CD14-positive monocyte (primary cell): ENCODE results near the gene VPS39. TPM values are rescaled to one million over a fixed set of nuclear protein-coding genes. Genes with fewer than 3 reads are reported as not detected.
A peak's percentile ranks its signal among the peaks of the same experiment; 100 is the strongest.

Experiments
- DNase-seq, 3 donors: peaks; one replicate each; pipeline ENCODE4 v3.0.0-alpha.2; 2011 to 2022
- H2AFZ ChIP-seq: 2 replicates; pipeline ENCODE4 v1.6.0; 2012; ENCODE audit warnings: mild to moderate bottlenecking, low read depth, low read length, inconsistent platforms; ENCODE audit not compliant: insufficient read depth, poor library complexity, severe bottlenecking
- H3K27ac ChIP-seq, 2 donors: 1 replicate in 1 of 2; 2 replicates in 1 of 2; pipeline ENCODE4 v1.5.1; 2012 to 2013; ENCODE audit warnings: low read length in 2 of 2, control low read depth in 1 of 2, inconsistent platforms in 1 of 2, low read depth in 1 of 2, mild to moderate bottlenecking in 1 of 2
- H3K27me3 ChIP-seq, 2 donors: one replicate each; pipeline versions ENCODE4 v1.6.0 to v1.6.1; 2011 to 2013; ENCODE audit warnings: low read length in 2 of 2; ENCODE audit not compliant: control insufficient read depth in 2 of 2, insufficient read depth in 2 of 2
- H3K36me3 ChIP-seq, 2 donors: replicated peaks in 1 of 2; 1 replicate in 1 of 2; 2 replicates in 1 of 2; pipeline versions ENCODE4 v1.5.1 to v1.6.1; 2012 to 2013; ENCODE audit warnings: low read length in 2 of 2, control low read depth in 1 of 2, inconsistent platforms in 1 of 2, mild to moderate bottlenecking in 1 of 2; ENCODE audit not compliant: insufficient read depth in 2 of 2, control insufficient read depth in 1 of 2
- H3K4me1 ChIP-seq, 2 donors: 1 replicate in 1 of 2; 2 replicates in 1 of 2; pipeline versions ENCODE4 v1.5.1 to v1.6.1; 2012 to 2013; ENCODE audit warnings: low read length in 2 of 2, control low read depth in 1 of 2, inconsistent platforms in 1 of 2, mild to moderate bottlenecking in 1 of 2, moderate library complexity in 1 of 2; ENCODE audit not compliant: insufficient read depth in 2 of 2, control insufficient read depth in 1 of 2
- H3K4me2 ChIP-seq: replicated peaks from 2 replicates; pipeline ENCODE3; 2012; ENCODE audit warnings: low read length, moderate library complexity, mild to moderate bottlenecking; ENCODE audit not compliant: poor library complexity, severe bottlenecking; ENCODE audit errors: extremely low read depth
- H3K4me3 ChIP-seq, 3 experiments: fragments of 200-600 bp in 1 of 3; sonication (generic) in 1 of 3; replicated peaks in 1 of 3; 1 replicate in 2 of 3; 2 replicates in 1 of 3; pipeline ENCODE4 v1.5.1; 2011 to 2013; ENCODE audit warnings: low read length in 3 of 3, mild to moderate bottlenecking in 3 of 3, control low read depth in 2 of 3, low read depth in 2 of 3, inconsistent platforms in 1 of 3, moderate library complexity in 1 of 3
- H3K79me2 ChIP-seq: 2 replicates; pipeline ENCODE4 v1.6.0; 2012; ENCODE audit warnings: mild to moderate bottlenecking, control low read depth, inconsistent platforms, low read length, moderate library complexity; ENCODE audit not compliant: insufficient read depth
- H3K9ac ChIP-seq: 2 replicates; pipeline ENCODE4 v1.6.0; 2017; ENCODE audit warnings: low read length, mild to moderate bottlenecking; ENCODE audit not compliant: insufficient read depth, poor library complexity, severe bottlenecking
- H3K9me3 ChIP-seq, 2 donors: replicated peaks in 1 of 2; 1 replicate in 1 of 2; 2 replicates in 1 of 2; pipeline versions ENCODE4 v1.5.1 to v1.6.1; 2012 to 2013; ENCODE audit warnings: low read length in 2 of 2, control low read depth in 1 of 2; ENCODE audit not compliant: control insufficient read depth in 1 of 2, insufficient read depth in 1 of 2
- H4K20me1 ChIP-seq: 2 replicates; pipeline ENCODE4 v1.6.0; 2012; ENCODE audit warnings: mild to moderate bottlenecking, low read length, control low read depth, moderate library complexity; ENCODE audit not compliant: insufficient read depth
- H3K27ac Mint-ChIP-seq, 7 donors: one replicate each; pipeline ENCODE4 v1.8.0; 2020; ENCODE audit warnings: mild to moderate bottlenecking in 7 of 7, mixed read lengths in 7 of 7, moderate library complexity in 6 of 7, inconsistent platforms in 2 of 7
- H3K27me3 Mint-ChIP-seq, 3 donors: one replicate each; pipeline ENCODE4 v1.8.0; 2021 to 2022; ENCODE audit warnings: low read depth in 3 of 3, mild to moderate bottlenecking in 3 of 3, mixed read lengths in 3 of 3, moderate library complexity in 3 of 3, inconsistent platforms in 1 of 3
- H3K36me3 Mint-ChIP-seq, 2 donors: one replicate each; pipeline ENCODE4 v1.8.0; 2020; ENCODE audit warnings: mixed read lengths in 2 of 2, inconsistent platforms in 1 of 2, mild to moderate bottlenecking in 1 of 2
- H3K4me1 Mint-ChIP-seq: one replicate; pipeline ENCODE4 v1.8.0; 2020; ENCODE audit warnings: mild to moderate bottlenecking, mixed read lengths
- H3K4me3 Mint-ChIP-seq, 2 donors: one replicate each; pipeline ENCODE4 v1.8.0; 2020; ENCODE audit warnings: mild to moderate bottlenecking in 2 of 2, mixed read lengths in 2 of 2, moderate library complexity in 1 of 2
- H3K9me3 Mint-ChIP-seq, 7 donors: one replicate each; pipeline ENCODE4 v1.8.0; 2020 to 2022; ENCODE audit warnings: mixed read lengths in 7 of 7, mild to moderate bottlenecking in 6 of 7, moderate library complexity in 6 of 7, inconsistent platforms in 2 of 7
- CTCF ChIP-seq: fragments of 200-600 bp; IDR thresholded peaks from one replicate; pipeline ENCODE4 v1.8.0; 2022; ENCODE audit warnings: antibody characterized with exemption, mild to moderate bottlenecking
- WGBS: methylation state at CpG from one replicate; pipeline ENCODE4 v1.1.5; 2013; ENCODE audit warnings: missing lambda C conversion rate; ENCODE audit not compliant: insufficient coverage; 5-methylcytosine and 5-hydroxymethylcytosine counted together
- intact Hi-C, 2 donors: fragments of 100-400 bp; cut with micrococcal nuclease; formaldehyde crosslinking; loops; one replicate each; pipeline versions ENCODE4 v1.15.0 to v1.15.1; 2023
- polyA plus RNA-seq, 3 donors: library from polyadenylated mRNA; depleted of rRNA in 1 of 3; unstranded in 2 of 3; stranded (reverse) in 1 of 3; fragments of 300-500 nt in 2 of 3; fragments of >200 nt in 1 of 3; fragmentation: Illumina TruSeq in 2 of 3; gene quantifications; 1 replicate in 2 of 3; 2 replicates in 1 of 3; pipeline ENCODE4 v1.2.3, GENCODE V29; 2012 to 2021

Gene VPS39
- polyA plus RNA-seq, 3 donors = 16.8 to 102 (median 25.8) TPM

- peaks cover 10 to 22% (median 17%) of the 10 kb centered on the region in 7 donors for H3K9me3 Mint-ChIP-seq
- H3K4me2 ChIP-seq = no peak overlapping the region
- H3K4me3 ChIP-seq = no peak overlapping the region
- no peak for TF ChIP-seq CTCF
- no peak for DNase-seq
- H3K36me3 ChIP-seq = peaks cover 39 to 68% of the 10 kb centered on the region in 2 donors
- peak overlapping the region in 1 of 7 donors; percentile 60 for H3K27ac Mint-ChIP-seq
- H3K79me2 ChIP-seq = peaks cover 5% of the 10 kb centered on the region
- no peaks in the 10 kb centered on the region for H3K4me1 Mint-ChIP-seq
- no CpG with 5 or more reads among the region's 2 CpGs for WGBS
- peaks cover 13% of the 10 kb centered on the region for H4K20me1 ChIP-seq
- H3K36me3 Mint-ChIP-seq = peaks cover 46 to 65% of the 10 kb centered on the region in 2 donors
- H3K27ac ChIP-seq = no peak overlapping the region
- intact Hi-C loops = no loop called here
- H3K4me1 ChIP-seq = no peaks in the 10 kb centered on the region
- H3K27me3 ChIP-seq = no peaks in the 10 kb centered on the region
- peaks cover 0 to 5% (median 0%) of the 10 kb centered on the region in 3 donors for H3K27me3 Mint-ChIP-seq
- H2AFZ ChIP-seq = no peak overlapping the region
- H3K9me3 ChIP-seq = peaks cover 7 to 8% of the 10 kb centered on the region in 2 donors
- H3K4me3 Mint-ChIP-seq = no peak overlapping the region
- H3K9ac ChIP-seq = no peak overlapping the region
Measured at GRCh38 chr15:42253300-42253699, 45.2 kb upstream of the VPS39 start.

- WGBS = no CpG with 5 or more reads among the region's 1 CpG
- TF ChIP-seq CTCF = no peak
- H3K4me3 ChIP-seq = no peak overlapping the region
- no peak overlapping the region for H2AFZ ChIP-seq
- H3K4me1 Mint-ChIP-seq = no peaks in the 10 kb centered on the region
- no peak overlapping the region for H3K4me2 ChIP-seq
- no peaks in the 10 kb centered on the region for H3K9me3 ChIP-seq
- peaks cover 70 to 81% of the 10 kb centered on the region in 2 donors for H3K36me3 ChIP-seq
- H3K36me3 Mint-ChIP-seq = peaks cover 48 to 73% of the 10 kb centered on the region in 2 donors
- H3K9ac ChIP-seq = no peak overlapping the region
- no peaks in the 10 kb centered on the region for H3K9me3 Mint-ChIP-seq
- no peaks in the 10 kb centered on the region for H3K27me3 Mint-ChIP-seq
- no peaks in the 10 kb centered on the region for H3K27me3 ChIP-seq
- H3K4me3 Mint-ChIP-seq = no peak overlapping the region
- peaks cover 10% of the 10 kb centered on the region for H3K79me2 ChIP-seq
- H3K4me1 ChIP-seq = no peaks in the 10 kb centered on the region
- DNase-seq = no peak
- no peak overlapping the region for H3K27ac Mint-ChIP-seq
- H4K20me1 ChIP-seq = peaks cover 24% of the 10 kb centered on the region
- H3K27ac ChIP-seq = no peak overlapping the region
- intact Hi-C loops = no loop called here
Measured at GRCh38 chr15:42240823-42241222, 32.7 kb upstream of the VPS39 start.
